ENCODE measurements around the gene RALGAPA2.

Gene RALGAPA2

DNA sequence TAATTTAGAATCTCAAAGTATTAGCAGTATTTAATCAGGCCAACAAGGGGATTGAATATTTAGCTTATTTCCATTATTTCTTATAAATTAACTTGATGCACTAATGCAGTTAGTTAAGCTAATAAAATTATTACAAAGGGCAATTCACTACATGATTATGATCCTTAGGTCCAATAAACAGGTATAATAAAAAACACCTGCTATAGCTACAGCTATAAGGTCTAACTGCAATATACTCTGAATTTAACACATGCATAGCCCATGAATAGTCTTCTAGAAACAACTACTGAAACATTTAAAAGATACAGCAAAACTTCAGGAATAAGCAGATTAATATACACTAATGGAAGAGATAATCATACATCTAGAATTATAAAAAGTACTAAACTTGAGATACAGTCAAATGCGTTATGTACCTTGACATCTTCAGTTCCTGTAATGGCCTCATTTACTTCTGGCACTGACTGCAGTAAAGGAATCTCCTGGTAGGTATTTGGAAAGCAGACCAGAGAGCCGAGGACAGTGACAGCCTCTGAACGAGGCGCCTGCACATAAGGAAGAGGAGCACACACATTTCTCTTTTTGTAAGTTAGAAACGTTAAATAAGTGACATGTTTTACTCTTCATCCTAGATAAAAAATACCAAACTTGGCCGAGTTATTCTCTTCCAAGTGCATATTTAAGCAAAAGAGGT is 176.1 kb downstream of the RALGAPA2 start:
- DNase-seq (ENCODE audit: low spot score), result no peak

DNA sequence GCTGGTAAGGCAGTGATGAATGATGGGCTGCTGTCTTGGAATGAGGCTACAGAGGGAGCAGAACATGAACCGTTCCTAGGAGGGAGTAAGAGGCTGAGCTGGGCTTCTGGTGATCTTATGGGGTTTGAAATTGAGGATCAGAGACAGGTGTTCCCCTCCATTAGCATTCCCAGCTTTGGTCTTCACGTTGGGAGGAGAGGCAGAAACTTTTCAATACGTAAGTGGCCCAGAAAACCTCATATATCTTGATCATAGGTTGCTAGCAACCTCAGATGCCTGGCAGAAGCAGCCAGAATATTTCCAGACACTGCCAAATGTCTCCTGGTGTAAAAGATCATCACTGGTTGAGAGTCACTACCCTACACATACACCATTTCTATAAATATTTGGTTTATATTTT is 177.4 kb downstream of the RALGAPA2 start:
- DNase-seq (ENCODE audit: low spot score), result no peak

DNA sequence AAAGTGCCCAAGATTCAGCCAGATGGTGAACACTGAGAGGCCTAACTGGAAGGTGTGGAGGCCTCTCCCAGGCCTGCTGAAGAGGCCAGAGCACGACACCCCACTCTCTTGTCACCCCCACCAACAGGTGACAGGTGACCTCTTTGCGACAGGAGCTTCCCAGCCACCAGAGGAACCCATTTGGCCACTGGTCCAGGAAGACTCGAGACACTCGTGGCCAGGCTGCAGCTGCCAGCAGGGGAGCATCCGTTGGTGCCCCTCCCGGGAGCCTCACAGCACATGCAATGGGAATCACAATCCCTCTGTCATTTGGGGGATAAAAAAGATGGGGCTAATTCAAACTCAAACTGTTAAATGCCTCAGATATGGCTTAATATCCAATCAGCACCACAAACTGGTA is 181.2 kb downstream of the RALGAPA2 start:
- DNase-seq (ENCODE audit: low spot score), result no peak

DNA sequence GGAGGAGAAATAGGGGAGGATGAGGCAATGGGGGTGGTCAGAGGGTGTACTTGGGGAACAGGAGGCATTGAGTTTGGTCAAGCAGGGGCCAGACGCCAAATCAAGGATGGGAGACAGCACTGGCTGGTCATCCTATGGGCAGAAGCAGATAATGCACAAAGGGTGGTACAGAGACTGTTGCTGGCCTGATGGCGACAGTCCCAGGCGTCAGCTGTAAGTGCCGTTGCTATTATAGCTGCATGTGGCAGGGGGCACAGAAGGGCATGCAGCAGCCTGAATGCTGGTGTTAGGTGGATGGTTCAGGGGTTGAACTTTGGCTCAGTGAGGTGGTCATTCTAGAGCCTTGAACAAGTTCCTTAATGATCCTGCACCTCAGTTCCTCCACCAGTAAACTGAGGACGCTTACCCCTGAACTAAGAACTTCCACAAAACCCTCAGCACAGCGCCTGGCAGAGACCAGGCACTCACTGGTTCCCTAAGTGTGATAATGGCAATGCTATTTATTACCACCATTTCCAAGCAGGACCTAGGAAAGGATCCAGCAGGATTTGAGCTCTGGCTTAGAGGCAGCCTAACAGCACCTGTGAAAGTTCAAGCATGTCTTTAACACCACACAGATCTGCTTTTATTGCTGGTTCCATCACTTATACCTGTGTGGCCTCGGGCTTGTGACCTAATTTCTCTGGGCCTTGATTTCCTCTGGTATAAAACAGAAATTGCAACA is 181.9 kb downstream of the RALGAPA2 start:
- DNase-seq (ENCODE audit: low spot score), result no peak

DNA sequence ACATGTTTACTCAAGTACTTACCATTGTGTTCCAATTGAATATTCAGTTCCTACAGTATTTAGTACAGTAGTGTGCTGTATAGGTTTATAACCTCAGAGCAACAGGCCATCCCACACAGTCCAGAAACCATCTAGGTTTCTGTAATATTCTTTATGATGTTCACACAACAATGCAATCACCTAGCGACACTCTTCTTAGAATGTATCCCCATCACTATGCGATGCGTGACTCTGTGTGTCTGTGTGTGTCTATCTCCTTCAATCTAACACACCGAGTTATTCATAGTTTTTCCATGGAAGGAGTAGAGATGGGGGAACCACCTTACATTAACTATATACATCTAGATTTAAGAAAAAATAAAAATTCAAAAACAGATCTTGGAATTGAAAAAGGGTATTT is 182.8 kb downstream of the RALGAPA2 start:
- DNase-seq (ENCODE audit: low spot score), result no peak

DNA sequence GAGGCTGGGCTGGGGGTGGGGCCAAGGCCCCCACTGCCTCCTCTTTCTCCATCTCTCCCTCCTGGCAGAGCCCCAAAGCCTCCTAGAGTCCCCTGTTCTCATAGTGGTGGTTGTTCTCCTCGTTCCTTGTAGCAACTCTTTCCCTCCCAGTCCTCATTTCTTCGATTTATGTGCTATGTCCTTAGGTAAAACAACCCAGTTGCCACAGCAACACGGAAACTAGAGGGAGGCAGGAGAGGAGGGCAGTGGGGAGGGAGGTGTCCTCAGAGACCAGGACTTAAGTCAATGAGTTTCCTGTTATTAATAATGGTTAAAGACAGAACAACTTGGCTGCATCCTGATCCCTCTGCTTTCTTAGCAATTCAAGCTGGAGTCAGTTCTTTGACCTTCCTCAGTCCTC is 183.6 kb downstream of the RALGAPA2 start:
- no peak for DNase-seq (ENCODE audit: low spot score)

DNA sequence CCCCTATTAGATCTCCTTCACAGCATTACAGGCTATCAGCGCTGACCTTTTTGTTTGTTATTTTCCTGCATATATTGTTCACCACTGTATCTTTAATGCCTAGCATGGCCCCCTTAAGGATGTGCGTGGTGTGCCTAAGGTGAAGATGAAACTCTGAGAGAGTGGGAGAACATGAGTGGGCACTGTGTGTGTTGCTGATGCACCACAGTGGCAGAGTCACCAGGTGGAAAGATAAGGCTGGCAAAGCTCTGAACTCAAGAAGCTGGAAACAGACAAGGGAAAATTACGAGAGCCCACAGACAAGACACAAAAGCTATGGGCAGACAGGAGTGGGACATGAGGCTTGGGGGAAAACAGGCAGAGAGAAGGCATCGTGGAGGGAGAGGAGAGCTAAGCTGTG is 184.8 kb downstream of the RALGAPA2 start:
- DNase-seq (ENCODE audit: low spot score), result no peak

DNA sequence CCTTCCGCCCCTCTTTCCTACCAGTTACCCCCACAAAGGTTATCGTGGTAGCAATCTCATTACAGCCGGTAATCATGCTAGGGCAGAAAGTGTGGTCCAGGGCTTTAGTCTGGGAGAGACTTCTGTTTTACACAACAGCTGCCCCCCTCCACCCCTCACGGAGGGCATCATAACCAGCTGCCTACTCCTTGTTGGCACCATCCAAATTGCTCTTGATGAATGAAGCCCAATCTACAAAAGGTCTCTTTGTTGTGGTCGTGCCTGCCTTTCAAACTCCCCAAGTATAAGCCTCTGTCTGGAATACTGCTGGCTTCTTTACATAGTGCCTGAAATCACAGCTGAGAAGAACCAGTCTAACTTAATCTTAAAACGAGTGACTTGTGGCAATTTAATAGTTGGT is 186.7 kb downstream of the RALGAPA2 start:
- no peak for DNase-seq (ENCODE audit: low spot score)

DNA sequence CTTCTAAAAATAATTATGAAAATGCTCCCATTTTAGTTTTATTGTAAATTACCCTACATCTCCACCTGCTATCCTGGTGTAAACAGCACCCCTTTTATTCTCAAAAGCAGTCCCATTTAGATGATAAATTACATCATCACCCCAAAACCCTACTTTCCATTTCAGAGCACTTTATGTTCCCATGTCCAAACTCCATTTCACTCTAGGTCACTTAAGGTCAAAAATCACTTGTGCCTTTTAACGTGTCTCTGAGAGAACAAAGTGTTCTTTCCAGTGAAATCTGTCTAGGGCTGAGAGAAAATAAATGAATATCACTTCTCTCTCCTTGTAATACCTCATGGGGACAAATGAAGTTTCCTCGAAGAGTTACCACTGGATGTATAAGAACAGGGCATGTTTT is 187.2 kb downstream of the RALGAPA2 start:
- DNase-seq (ENCODE audit: low spot score), result no peak

DNA sequence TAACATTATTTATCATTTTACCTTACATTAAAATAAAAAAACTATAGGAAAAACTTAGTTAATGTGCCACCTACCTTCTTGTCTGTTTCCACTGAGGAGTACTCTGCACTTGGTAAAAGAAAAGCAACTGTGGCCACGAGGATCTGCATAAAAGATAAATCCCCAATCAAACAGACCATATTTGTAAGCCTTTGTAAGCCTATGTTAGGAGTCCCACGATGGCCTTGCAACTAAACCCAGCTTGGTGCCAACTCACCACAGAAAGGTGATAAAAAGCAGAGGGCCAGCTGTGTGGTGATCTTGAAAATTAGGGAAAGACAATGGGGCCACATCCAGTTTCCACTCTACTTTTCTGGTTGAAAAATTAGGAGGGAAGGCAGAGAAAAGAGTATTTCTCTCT is 187.7 kb downstream of the RALGAPA2 start:
- no peak for DNase-seq (ENCODE audit: low spot score)

DNA sequence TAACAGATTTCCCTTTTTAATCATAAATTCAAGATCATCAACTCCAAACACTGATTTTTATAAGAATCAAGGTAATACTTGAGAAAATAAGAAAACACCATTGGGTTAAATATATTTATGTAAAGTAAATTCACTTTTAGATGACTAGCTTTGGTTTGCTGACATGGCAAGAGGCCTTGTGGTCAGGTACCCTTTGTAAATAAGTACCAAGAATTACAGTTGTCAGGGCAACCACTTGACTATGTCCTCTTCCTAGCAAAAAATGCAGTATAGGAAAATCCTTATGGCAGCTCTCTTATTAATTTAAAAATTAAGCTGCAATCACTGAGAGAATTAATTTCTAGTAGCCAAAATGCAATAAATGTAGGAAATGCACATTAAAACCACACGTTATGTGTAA is 190.7 kb downstream of the RALGAPA2 start:
- no peak for DNase-seq (ENCODE audit: low spot score)

DNA sequence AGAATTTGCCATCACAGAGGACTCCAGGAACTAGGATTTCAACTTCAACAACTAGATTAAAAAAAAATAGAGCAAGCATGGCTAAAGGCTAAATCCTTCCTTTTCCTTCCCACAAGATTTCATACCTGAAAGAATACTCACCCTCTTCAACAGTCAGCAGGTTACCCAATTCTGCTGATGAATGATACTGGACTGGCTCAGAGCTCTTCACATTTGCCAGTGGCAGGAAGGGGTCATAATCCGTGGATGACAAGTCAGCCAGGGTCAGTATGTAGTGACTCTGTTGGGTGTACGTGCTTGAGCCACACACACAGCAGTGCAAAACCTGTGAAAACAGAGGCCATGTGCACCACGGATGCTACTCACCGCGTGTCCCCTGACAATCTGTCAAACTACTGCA is 191.7 kb downstream of the RALGAPA2 start:
- no peak for DNase-seq (ENCODE audit: low spot score)

DNA sequence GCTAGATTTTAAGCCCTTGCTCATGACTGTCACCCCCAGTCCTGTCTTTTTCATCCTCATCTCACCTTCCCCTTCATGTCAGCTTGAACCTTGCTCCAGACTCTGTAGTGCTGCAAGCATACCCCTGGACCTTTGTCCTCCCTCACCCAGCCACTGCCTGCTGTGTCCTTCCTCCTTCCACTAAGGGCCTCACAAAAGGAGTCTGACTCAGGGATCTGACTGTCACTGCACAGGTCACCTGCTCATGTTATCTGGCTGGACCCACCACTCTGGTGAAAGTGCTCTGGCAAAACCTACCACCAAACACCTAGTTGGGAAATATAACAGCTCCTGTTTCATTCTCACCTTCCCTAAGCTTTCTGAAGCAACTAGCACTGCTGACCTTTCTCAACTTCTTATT is 193.2 kb downstream of the RALGAPA2 start:
- DNase-seq (ENCODE audit: low spot score), result peak; percentile 9

DNA sequence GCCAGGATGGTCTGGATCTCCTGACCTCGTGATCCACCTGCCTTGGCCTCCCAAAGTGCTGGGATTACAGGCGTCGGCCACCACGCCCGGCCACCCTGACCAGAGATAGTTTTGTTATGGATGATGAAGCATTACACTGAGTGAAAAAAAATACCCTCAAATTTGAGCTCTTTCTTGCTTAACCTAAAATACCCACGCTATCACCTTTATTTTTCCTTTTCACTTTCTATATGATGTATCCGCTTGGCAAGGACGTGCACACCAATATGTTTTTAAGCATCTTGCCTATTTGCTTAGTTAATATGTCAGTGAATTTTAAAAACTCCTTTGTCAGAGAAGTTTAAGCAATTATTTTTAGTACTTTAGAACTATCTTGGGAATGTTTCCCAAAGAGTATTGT is 194.2 kb downstream of the RALGAPA2 start:
- DNase-seq (ENCODE audit: low spot score), result no peak

DNA sequence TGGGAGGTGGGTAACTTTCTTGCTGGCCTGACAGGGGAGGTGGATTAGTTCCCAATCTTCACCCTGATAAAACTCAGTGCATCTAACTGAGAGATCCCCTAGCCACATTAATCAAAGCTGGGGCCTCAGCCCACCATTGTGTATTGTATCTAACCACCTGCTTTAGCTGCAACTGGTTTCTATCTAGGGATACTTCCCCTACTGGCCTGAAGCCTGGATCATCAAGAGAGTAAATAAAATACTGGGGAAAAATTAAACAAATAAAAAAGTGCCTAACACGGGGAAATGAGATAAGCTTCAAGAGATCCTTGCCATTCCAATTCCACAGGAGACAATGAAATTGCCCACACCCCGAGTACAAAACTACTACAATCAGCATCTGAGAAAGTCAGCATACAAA is 195.1 kb downstream of the RALGAPA2 start:
- no peak for DNase-seq (ENCODE audit: low spot score)

DNA sequence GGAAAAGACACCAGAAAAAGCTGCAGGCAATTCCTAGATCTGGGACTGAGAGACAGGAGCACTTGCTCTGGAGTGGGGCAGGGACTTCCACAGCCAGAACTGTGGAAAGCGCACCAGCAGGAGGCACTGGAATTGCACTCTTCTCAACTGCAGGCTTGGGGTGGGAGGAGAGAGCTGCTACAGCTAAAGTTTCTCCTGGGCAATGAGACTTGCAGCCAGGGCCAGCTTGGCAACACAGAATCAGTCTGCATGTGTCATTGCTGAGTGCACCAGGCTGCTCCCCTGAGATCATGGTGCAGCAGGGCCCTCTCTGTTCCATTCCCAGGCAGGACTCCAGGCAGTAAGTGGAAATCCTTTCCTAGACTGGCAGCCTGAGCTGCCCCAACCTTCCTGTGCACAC is 198.7 kb downstream of the RALGAPA2 start:
- DNase-seq (ENCODE audit: low spot score), result no peak

DNA sequence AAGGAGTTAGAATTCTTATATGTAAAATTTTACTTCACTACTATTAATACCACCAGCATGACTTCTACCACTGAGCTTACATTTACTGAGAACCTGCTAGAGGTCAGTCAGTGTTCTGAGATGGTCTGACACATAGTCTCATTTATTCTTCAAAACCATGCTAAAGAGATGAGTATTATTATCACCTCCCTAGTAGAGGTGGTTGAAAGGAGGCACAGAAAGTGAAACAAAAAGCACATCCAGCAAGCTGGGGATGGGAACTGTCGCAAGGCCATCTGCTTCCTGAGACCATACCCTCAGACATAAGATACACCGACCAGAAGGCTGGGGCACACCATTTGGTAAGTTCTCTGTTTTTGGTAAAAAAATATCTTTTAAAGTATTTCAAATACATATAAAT is 206.9 kb downstream of the RALGAPA2 start:
- no peak for DNase-seq (ENCODE audit: low spot score)

DNA sequence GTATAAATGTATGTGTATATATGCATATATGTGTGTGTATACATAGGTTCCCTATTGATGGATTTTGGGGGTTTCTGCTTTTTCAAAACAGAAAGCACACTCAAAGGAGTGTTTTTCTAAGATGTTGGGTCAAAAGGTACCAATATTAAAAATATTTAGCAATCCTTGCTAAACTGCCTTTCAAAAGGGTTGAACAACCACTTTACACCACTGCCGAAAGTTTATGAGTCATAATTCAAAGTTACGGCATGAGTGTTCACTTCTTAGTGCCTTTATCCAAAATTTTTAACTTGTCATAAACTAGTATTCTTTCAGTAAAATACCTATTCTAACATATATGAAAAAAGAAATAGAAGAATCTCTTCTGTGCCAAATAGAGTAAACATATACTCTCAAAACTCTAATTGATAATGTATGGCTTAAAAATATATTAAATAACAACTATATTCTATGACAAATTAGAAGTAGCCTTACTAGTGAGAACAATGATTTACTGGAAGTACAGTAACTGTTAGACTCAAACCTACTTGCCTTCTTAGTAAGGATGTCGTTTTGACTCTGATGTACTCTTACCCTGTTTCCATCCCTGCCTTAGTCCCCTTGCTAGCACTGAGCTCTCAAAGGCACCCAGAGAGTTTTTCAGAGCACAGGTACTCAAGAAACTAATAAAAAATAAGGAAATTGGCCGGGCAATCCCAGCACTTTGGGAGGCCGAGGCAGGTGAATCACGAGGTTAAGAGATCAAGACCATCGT is 208.5 kb downstream of the RALGAPA2 start:
- DNase-seq (ENCODE audit: low spot score), result no peak

DNA sequence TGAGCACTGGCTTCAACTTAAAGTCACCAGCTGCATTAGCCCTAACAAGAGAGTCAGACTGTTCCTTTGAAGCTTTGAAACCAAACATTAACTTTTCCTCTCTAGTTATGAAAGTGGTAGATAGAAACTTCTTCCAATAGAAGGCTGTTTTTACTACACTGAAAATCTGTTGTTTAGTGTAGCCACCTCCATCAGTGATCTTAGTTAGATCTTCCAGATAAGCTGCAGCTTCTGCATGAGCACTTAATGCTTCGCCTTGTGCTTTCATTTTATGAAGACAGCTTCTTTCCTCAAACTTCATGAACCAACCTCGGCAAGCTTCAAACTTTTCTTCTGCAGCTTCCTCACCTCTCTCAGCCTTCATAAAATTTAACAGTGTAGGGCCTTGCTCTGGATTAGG is 211.3 kb downstream of the RALGAPA2 start:
- DNase-seq (ENCODE audit: low spot score), result no peak

DNA sequence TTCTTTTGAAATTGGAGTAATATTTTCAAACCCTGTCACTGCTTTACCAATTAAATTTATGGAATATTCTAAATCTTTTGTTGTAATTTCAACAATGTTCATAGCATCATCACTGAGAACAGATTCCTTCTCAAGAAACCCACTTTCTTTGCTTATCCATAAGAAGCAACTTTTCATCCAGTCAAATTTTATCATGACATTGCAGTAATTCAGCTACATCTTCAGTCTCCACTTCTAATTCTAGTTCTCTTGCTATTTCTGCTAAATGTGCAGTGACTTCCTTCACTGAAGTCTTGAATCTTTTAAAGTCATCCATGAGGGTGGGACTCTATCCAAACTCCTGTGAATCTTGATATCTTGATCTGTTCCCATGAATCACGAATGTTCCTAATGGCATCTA is 212.1 kb downstream of the RALGAPA2 start:
- DNase-seq (ENCODE audit: low spot score), result no peak

DNA sequence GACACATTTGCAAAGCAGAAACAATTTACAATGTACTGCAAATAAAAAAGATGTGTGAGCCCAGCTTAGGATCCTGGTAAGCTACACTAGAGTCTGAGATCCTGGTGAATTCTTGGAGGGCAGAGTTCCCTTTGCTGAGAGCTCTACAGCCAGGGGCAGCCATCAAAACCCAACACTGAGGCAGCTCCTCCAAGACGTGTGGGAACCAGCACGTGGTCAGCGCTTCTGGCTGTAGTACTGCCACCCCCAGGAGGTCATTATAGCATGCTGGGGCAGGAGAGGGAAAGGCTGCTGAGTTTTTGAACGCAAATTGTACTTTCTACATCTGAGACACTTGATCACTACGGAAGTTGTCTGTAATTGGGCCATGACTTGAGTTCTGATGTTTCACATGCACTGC is 213.0 kb downstream of the RALGAPA2 start:
- DNase-seq (ENCODE audit: low spot score), result no peak

DNA sequence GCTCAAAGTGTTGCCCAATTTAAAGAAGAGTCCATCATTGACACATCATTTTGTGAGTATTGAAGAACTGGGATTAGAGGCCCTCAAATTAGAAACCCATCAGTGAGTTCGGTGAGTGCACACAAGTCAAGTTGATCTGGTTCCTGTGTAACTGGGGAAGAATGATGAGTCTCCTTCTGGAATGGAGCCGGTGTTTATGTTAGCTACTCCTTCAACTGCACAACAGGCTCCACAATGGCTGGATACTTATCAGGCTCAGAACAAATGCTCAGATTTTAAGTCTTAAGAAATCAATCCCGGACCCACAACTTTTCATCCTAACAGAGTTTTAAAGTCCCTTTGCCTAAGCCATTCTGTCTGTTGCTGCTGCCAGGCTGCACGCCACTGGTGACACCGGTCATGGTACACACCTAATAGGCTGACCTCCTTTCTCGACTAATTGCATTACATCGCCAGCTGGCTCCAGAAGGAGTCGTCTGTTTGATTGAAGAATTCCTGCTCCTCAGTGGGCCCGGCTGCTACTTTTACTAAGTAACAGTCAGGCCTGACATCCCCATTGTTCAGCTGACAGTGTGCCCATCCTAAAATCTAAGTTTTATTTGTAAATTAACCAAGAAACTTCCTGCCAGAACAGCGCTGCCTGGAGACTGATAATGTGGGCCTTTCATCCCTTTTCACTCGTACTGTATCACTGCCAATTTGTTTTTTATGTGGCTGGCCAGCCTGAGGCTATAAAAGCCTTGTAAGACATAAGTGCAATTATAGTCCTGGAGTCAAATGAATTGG is 214.2 kb downstream of the RALGAPA2 start:
- no peak for DNase-seq (ENCODE audit: low spot score)
